HG02840 (cell line): ENCODE measurements around the gene PIEZO2.

Experiments
- ATAC-seq: cut with Tn5 transposase; IDR thresholded peaks from one replicate; pipeline ENCODE4 v1.9.1; 2021; ENCODE audit warnings: mild to moderate bottlenecking, moderate library complexity, moderate number of reproducible peaks; ENCODE audit not compliant: unreplicated experiment, low FRiP score

PIEZO2 gene

GRCh38 chr18:11114653-11115052, 34.7 kb downstream of the PIEZO2 start:
- no peak for ATAC-seq

- no peak for ATAC-seq
These were observed 35.4 kb downstream of the PIEZO2 start for GRCh38 chr18:11113937-11114336.

GRCh38 chr18:11113046-11113548, 36.3 kb downstream of the PIEZO2 start:
- ATAC-seq = no peak

DNA sequence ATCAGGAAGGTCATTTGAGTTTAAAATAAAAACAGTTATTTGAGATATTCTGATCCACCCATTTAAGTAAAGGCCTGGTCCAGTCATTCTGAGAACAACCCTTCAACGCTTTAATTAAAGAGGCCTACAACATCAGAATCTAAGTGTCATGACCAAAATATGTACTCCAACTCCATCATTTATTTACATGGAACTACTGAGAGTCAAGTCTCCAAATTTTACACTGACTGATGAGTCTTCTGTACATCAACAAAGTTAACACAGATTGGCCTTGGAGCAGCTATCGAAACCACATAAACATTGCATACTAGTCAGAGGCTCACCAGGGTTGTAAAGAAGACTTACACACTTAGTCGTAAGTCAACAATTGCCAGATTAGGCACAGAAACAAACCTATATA, 37.1 kb downstream of the PIEZO2 start:
- ATAC-seq = no peak

DNA sequence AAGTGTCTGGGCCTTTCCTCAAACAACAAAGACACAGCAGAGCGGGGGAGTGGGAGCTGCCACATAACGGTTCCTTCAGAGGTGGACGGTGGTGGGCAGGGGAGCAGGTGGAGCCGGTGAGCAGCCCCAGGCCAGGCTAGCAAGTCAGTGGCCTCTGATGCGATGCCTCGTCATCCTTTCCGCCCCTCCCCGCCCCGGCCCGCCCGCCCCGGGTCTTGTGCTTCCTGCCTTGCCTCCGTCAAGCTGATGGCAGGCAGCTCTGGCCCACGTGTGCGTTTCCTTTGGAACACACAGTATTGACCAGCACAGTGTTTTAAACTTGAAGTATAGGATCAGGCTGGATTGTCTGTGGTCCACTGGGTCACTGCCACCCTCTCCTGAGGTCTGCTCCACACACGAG, 38.9 kb downstream of the PIEZO2 start:
- ATAC-seq = no peak

DNA sequence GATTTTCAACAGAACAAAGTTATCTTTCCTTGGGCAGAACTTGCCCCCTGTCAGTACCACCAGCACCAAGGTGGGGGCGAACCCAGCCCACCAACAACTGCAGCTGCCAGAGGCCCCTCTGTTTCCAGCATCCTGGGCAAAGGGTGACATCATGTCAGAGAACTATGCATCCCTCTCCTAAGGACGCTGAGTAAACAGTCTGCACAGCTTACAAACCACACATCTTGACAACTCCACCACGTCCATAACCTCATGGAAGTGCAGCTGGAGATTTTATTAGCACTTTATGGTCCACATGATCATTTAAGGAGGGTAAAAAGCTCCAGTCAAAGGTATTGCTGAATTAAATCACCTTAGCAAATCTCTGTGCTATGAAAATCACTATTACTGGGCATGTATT, 40.4 kb downstream of the PIEZO2 start:
- no peak for ATAC-seq

DNA sequence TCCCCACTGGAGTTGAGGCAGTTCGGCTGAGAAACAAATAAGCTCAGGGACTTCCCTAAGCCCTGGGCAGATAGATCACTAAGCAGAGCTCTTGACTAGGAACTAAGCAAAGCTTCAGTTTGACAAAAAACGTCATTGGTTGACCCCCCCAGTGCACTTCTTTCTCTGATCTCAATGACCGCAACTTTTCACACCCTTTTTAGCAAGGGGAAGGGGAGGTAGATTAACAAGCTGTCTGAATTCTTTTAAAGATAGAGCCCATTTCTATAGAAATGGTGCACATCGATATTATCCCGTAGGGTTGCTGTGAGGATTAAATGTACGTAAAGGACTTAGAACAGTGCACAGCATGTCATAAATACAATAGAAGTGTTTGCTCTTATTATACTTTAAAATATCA, 42.5 kb downstream of the PIEZO2 start:
- ATAC-seq = no peak

GRCh38 chr18:11105463-11105862, 43.9 kb downstream of the PIEZO2 start:
- ATAC-seq = no peak

GRCh38 chr18:11104307-11104706, 45.1 kb downstream of the PIEZO2 start:
- ATAC-seq = no peak

GRCh38 chr18:11096839-11097750, 52.3 kb downstream of the PIEZO2 start:
- ATAC-seq = no peak

GRCh38 chr18:11096411-11096810, 53.0 kb downstream of the PIEZO2 start:
- no peak for ATAC-seq

GRCh38 chr18:11095674-11096293, 53.6 kb downstream of the PIEZO2 start:
- no peak for ATAC-seq

GRCh38 chr18:11095211-11095610, 54.2 kb downstream of the PIEZO2 start:
- no peak for ATAC-seq

DNA sequence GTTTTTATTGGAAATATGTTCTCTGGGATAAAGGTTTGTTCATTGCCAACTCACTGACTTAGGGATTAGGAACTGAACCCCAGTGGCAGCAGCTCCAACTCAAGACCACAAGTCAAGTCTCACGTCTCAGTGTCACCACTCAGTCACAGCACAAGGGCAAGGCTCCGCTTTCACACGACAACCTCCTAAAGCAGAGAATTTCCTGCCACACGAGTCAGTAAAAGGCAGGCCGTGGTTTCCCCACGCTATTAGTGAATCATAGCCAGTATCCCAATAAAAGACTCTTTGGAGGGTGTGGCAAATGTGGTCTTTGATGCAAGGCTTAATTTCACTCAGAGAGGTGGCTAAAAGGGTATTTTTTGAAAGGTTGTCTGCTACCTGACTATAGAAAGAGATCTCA, 57.6 kb downstream of the PIEZO2 start:
- no peak for ATAC-seq

- ATAC-seq = no peak
These were observed 59.2 kb downstream of the PIEZO2 start for GRCh38 chr18:11089931-11090715.

- no peak for ATAC-seq
These were observed 68.3 kb downstream of the PIEZO2 start for GRCh38 chr18:11081009-11081532.

- ATAC-seq = no peak
These were observed 70.9 kb downstream of the PIEZO2 start for GRCh38 chr18:11078491-11078890.

GRCh38 chr18:11077548-11078187, 71.7 kb downstream of the PIEZO2 start:
- ATAC-seq = no peak

GRCh38 chr18:11074889-11075288, 74.5 kb downstream of the PIEZO2 start:
- no peak for ATAC-seq

DNA sequence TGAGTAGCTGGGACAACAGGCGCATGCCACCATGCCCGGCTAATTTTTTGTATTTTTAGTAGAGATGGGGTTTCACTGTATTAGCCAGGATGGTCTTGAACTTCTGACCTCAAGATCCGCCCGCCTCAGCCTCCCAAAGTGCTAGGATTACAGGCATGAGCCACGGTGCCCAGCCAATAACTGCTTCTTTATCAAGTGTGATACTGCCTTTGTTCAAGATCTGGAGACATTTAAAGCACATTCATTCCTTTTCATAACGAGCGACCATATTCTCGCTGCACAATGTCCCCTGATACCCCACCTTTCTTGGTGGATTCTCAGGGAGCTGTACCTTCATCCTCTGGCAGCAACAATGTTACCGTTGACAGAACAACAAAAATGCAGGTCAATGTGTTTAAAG, 75.4 kb downstream of the PIEZO2 start:
- no peak for ATAC-seq
